H9 (cell line): ENCODE results near the gene OCIAD2. TPM values are rescaled to one million over a fixed set of nuclear protein-coding genes. Genes with fewer than 3 reads are reported as not detected.
"Not testable (repeated sequence)": the region's sequence is repeated elsewhere in the genome, so short reads cannot be mapped to it uniquely, and the experiment has no call there.

Experiments used
- DNase-seq: peaks from one replicate; pipeline ENCODE4 v3.0.0-alpha.2; 2017
- H2AFZ ChIP-seq: one replicate; pipeline ENCODE4 v1.6.1; 2013; ENCODE audit warnings: mild to moderate bottlenecking, low read length, control low read depth, moderate library complexity
- H2AK5ac ChIP-seq: 2 replicates; pipeline ENCODE4 v1.6.1; 2013; ENCODE audit warnings: low read length, control low read depth, mixed read lengths; ENCODE audit not compliant: insufficient read length
- H2BK120ac ChIP-seq: one replicate; pipeline ENCODE4 v1.6.1; 2013; ENCODE audit warnings: low read depth, mild to moderate bottlenecking, low read length, control low read depth, inconsistent platforms; ENCODE audit not compliant: poor library complexity, severe bottlenecking
- H2BK12ac ChIP-seq: 2 replicates; pipeline ENCODE4 v1.6.1; 2013; ENCODE audit warnings: low read length, control low read depth, mixed read lengths, low read depth; ENCODE audit not compliant: insufficient read length
- H2BK15ac ChIP-seq: 2 replicates; pipeline ENCODE4 v1.6.1; 2013; ENCODE audit warnings: low read depth, low read length, control low read depth
- H2BK20ac ChIP-seq: one replicate; pipeline ENCODE4 v1.6.1; 2013; ENCODE audit warnings: low read depth, mild to moderate bottlenecking, low read length, control low read depth, inconsistent platforms; ENCODE audit not compliant: poor library complexity, severe bottlenecking
- H2BK5ac ChIP-seq: 2 replicates; pipeline ENCODE4 v1.6.1; 2013; ENCODE audit warnings: low read length, control low read depth, mixed read lengths; ENCODE audit not compliant: insufficient read length
- H3K14ac ChIP-seq: 2 replicates; pipeline ENCODE4 v1.6.1; 2013; ENCODE audit warnings: low read length, control low read depth; ENCODE audit not compliant: insufficient read depth
- H3K18ac ChIP-seq: 2 replicates; pipeline ENCODE4 v1.6.1; 2013; ENCODE audit warnings: low read depth, mild to moderate bottlenecking, mixed read lengths, low read length, control low read depth; ENCODE audit not compliant: insufficient read length
- H3K23ac ChIP-seq: 2 replicates; pipeline ENCODE4 v1.6.1; 2013; ENCODE audit warnings: low read length, control low read depth, mixed read lengths, low read depth; ENCODE audit not compliant: insufficient read length
- H3K23me2 ChIP-seq: 2 replicates; pipeline ENCODE4 v1.6.1; 2013; ENCODE audit warnings: low read depth, mild to moderate bottlenecking, mixed read lengths, low read length, control low read depth; ENCODE audit not compliant: insufficient read length, poor library complexity, severe bottlenecking
- H3K27ac ChIP-seq: 2 replicates; pipeline ENCODE4 v1.5.1; 2013; ENCODE audit warnings: low read length, control low read depth, mixed read lengths, low read depth; ENCODE audit not compliant: insufficient read length
- H3K27me3 ChIP-seq: 2 replicates; pipeline ENCODE4 v1.6.1; 2013; ENCODE audit warnings: low read length, control low read depth, inconsistent platforms; ENCODE audit not compliant: insufficient read depth
- H3K4ac ChIP-seq: 2 replicates; pipeline ENCODE4 v1.6.1; 2013; ENCODE audit warnings: low read depth, mild to moderate bottlenecking, control low read depth, inconsistent platforms, low read length, moderate library complexity
- H3K4me1 ChIP-seq: 2 replicates; pipeline ENCODE4 v1.6.1; 2013; ENCODE audit warnings: low read length, control low read depth, inconsistent platforms; ENCODE audit not compliant: insufficient read depth
- H3K4me2 ChIP-seq: 2 replicates; pipeline ENCODE4 v1.6.1; 2013; ENCODE audit warnings: low read length, control low read depth, mixed read lengths; ENCODE audit not compliant: insufficient read length, insufficient read depth
- H3K56ac ChIP-seq: 2 replicates; pipeline ENCODE4 v1.6.1; 2013; ENCODE audit warnings: low read depth, mild to moderate bottlenecking, mixed read lengths, low read length, control low read depth; ENCODE audit not compliant: insufficient read length
- H3K79me1 ChIP-seq: 2 replicates; pipeline ENCODE4 v1.6.1; 2013; ENCODE audit warnings: low read depth, mild to moderate bottlenecking, moderate library complexity, low read length, control low read depth, inconsistent platforms; ENCODE audit not compliant: insufficient read depth, poor library complexity, severe bottlenecking
- H3K79me2 ChIP-seq: 2 replicates; pipeline ENCODE4 v1.6.1; 2013; ENCODE audit warnings: low read length, control low read depth, inconsistent platforms; ENCODE audit not compliant: insufficient read depth
- H3K9ac ChIP-seq: 2 replicates; pipeline ENCODE4 v1.6.1; 2013; ENCODE audit warnings: low read length, control low read depth, mixed read lengths; ENCODE audit not compliant: insufficient read length; ENCODE audit errors: extremely low read depth
- H3K9me3 ChIP-seq: one replicate; pipeline ENCODE4 v1.6.1; 2013; ENCODE audit warnings: low read depth, low read length, inconsistent platforms; ENCODE audit not compliant: control insufficient read depth
- H3T11ph ChIP-seq: one replicate; pipeline ENCODE4 v1.6.1; 2013; ENCODE audit warnings: mild to moderate bottlenecking, low read length, control low read depth, inconsistent platforms
- H4K20me1 ChIP-seq: one replicate; pipeline ENCODE4 v1.6.1; 2013; ENCODE audit not compliant: control insufficient read depth, insufficient read length, insufficient read depth
- H4K5ac ChIP-seq: 2 replicates; pipeline ENCODE4 v1.6.1; 2013; ENCODE audit warnings: low read depth, mild to moderate bottlenecking, mixed read lengths, low read length, control low read depth; ENCODE audit not compliant: insufficient read length
- H4K8ac ChIP-seq: replicated peaks from 2 replicates; pipeline ENCODE4 v1.6.1; 2013; ENCODE audit warnings: low read length, control low read depth, mixed read lengths, low read depth; ENCODE audit not compliant: insufficient read length
- H4K91ac ChIP-seq: 2 replicates; pipeline ENCODE4 v1.6.1; 2013; ENCODE audit warnings: low read depth, mild to moderate bottlenecking, moderate library complexity, mixed read lengths, low read length, control low read depth; ENCODE audit not compliant: insufficient read length
- H3K27ac Mint-ChIP-seq, 3 experiments: 2 replicates in 2 of 3; 3 replicates in 1 of 3; pipeline ENCODE4 v1.8.0; 2020 to 2021; ENCODE audit warnings: mixed read lengths in 3 of 3, mild to moderate bottlenecking in 1 of 3, moderate library complexity in 1 of 3
- H3K27me3 Mint-ChIP-seq: 2 replicates; pipeline ENCODE4 v1.8.0; 2021; ENCODE audit warnings: low read depth, mild to moderate bottlenecking, moderate library complexity, mixed read lengths
- H3K36me3 Mint-ChIP-seq, 3 experiments: 2 replicates in 2 of 3; 3 replicates in 1 of 3; pipeline ENCODE4 v1.8.0; 2020 to 2021; ENCODE audit warnings: low read depth in 3 of 3, mixed read lengths in 3 of 3; ENCODE audit not compliant: insufficient read depth in 1 of 3
- H3K4me1 Mint-ChIP-seq, 2 experiments: 2 replicates each; pipeline ENCODE4 v1.8.0; 2020; ENCODE audit warnings: mixed read lengths in 2 of 2
- H3K4me3 Mint-ChIP-seq, 2 experiments: 2 replicates in 1 of 2; 3 replicates in 1 of 2; pipeline ENCODE4 v1.8.0; 2020 to 2021; ENCODE audit warnings: mild to moderate bottlenecking in 2 of 2, mixed read lengths in 2 of 2, moderate library complexity in 1 of 2
- H3K9me3 Mint-ChIP-seq, 2 experiments: 2 replicates in 1 of 2; 3 replicates in 1 of 2; pipeline ENCODE4 v1.8.0; 2020; ENCODE audit warnings: mild to moderate bottlenecking in 2 of 2, mixed read lengths in 2 of 2, moderate library complexity in 1 of 2
- CTCF ChIP-seq: fragments of 200-600 bp; sonication (generic); conservative IDR thresholded peaks from 3 replicates; pipeline ENCODE4 v1.8.0; 2021; ENCODE audit warnings: antibody characterized with exemption, mild to moderate bottlenecking
- WGBS: extraction: QIAGEN DNeasy Blood & Tissue Kit; methylation state at CpG from one replicate; pipeline ENCODE4 v1.1.7; 2013; ENCODE audit warnings: missing lambda C conversion rate, low lambda C conversion rate, mixed read lengths; ENCODE audit not compliant: insufficient read length; ENCODE audit errors: extremely low coverage; 5-methylcytosine and 5-hydroxymethylcytosine counted together
- total RNA-seq: library from RNA; stranded (reverse); gene quantifications from 2 replicates; pipeline ENCODE4 v1.2.1, GENCODE V29; 2021

Gene OCIAD2
- total RNA-seq, 1 experiment from 2014 or later: 108 TPM

DNA sequence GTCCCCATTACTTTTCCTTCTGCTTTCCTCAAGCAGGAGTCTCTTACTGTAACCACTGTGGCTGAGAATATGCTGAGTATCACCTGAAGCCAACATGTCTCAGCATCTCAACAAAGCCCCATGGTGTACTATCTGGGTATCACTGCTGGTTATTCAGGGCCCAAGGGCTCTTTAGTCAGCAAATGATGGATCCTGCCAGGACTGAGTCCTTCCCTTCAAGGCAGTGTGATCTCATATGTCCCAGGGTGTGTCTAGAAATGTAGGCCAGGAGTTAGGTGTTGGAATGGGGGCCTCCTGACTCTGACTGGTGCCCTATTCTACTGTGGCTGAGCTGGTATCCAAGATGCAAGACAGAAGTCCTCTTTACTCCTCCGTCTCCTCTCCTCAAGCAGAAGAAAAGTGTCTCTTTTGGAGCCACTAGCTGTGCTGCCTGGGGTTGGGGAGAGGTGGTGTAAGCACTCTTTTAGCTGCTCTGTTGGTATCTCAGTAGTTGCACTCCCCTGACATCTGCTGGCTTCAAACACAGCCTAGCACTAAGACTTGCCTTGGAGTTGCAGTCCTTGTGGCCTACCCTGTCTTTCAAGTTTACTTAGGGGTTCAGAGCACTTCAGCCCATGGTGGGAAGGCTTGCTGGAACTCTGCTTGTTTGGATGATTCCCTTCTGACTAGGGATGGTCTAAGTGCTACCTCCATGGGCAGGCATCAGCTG lies 28.6 kb downstream of the OCIAD2 start:
- no peaks in the 10 kb centered on the region for H3K79me2 ChIP-seq

GRCh38 chr4:48864696-48865095 lies 41.9 kb downstream of the OCIAD2 start:
- H2BK12ac ChIP-seq, H3K9ac ChIP-seq, H4K20me1 ChIP-seq, H3K18ac ChIP-seq, H3K27ac Mint-ChIP-seq, H3K4me3 Mint-ChIP-seq, H3K23ac ChIP-seq, H3K23me2 ChIP-seq, H2BK20ac ChIP-seq, H3T11ph ChIP-seq, H3K4ac ChIP-seq, H2AFZ ChIP-seq, H3K27me3 Mint-ChIP-seq, H4K5ac ChIP-seq, H2BK5ac ChIP-seq, H3K27me3 ChIP-seq, H3K79me1 ChIP-seq, DNase-seq, H3K79me2 ChIP-seq, H2BK120ac ChIP-seq, H4K91ac ChIP-seq, H3K14ac ChIP-seq, H3K9me3 ChIP-seq, H3K4me2 ChIP-seq, H2AK5ac ChIP-seq, H3K4me1 ChIP-seq, H3K56ac ChIP-seq, H4K8ac ChIP-seq, H3K4me1 Mint-ChIP-seq, H2BK15ac ChIP-seq, H3K27ac ChIP-seq: not testable (repeated sequence)
- WGBS: no CpG with 5 or more reads among the region's 4 CpGs
- H3K36me3 Mint-ChIP-seq: peaks cover 21 to 25% (median 24%) of the 10 kb centered on the region in 3 experiments
- H3K9me3 Mint-ChIP-seq: peaks cover 31 to 34% of the 10 kb centered on the region in 2 experiments

More for the DNA sequence above, 28.6 kb downstream of the OCIAD2 start:
- no peaks in the 10 kb centered on the region for H3K79me1 ChIP-seq
- no peak overlapping the region for H3K56ac ChIP-seq
- H3K23ac ChIP-seq: no peak overlapping the region
- Mint-ChIP-seq H3K27me3 (no peaks in the 10 kb centered on the region), H3K9me3 (peaks cover 4% of the 10 kb centered on the region in 2 experiments; a peak in 2 of 5 replicates), H3K36me3 (no peaks in the 10 kb centered on the region; a peak in 1 of 7 replicates), H3K4me1 (peaks cover 0 to 3% of the 10 kb centered on the region in 2 experiments; a peak in 2 of 4 replicates), H3K4me3 (no peak overlapping the region), H3K27ac (no peak overlapping the region)
- no peak overlapping the region for H2BK20ac ChIP-seq
- H2AK5ac ChIP-seq: no peak overlapping the region
- H4K91ac ChIP-seq: no peak overlapping the region
- no peaks in the 10 kb centered on the region for H4K20me1 ChIP-seq
- no peak overlapping the region for H2BK120ac ChIP-seq
- no peak overlapping the region for H3K27ac ChIP-seq
- no peak overlapping the region for H3T11ph ChIP-seq
- H3K14ac ChIP-seq: no peak overlapping the region
- DNase-seq: no peak
- no peaks in the 10 kb centered on the region for H3K27me3 ChIP-seq
- no peaks in the 10 kb centered on the region for H3K23me2 ChIP-seq
- H2BK12ac ChIP-seq: no peak overlapping the region
- H4K8ac ChIP-seq: no peak overlapping the region
- no CpG with 5 or more reads among the region's 1 CpG for WGBS
- no peak overlapping the region for H3K18ac ChIP-seq
- no peak overlapping the region for H2AFZ ChIP-seq
- no peak overlapping the region for H3K4ac ChIP-seq
- no peak overlapping the region for H3K4me2 ChIP-seq
- no peak overlapping the region for H3K9ac ChIP-seq
- no peaks in the 10 kb centered on the region for H3K4me1 ChIP-seq
- H2BK5ac ChIP-seq: no peak overlapping the region
- no peaks in the 10 kb centered on the region for H3K9me3 ChIP-seq
- no peak overlapping the region for H2BK15ac ChIP-seq
- TF ChIP-seq CTCF: no peak
- H4K5ac ChIP-seq: no peak overlapping the region
